NCI-H524 (cell line): ENCODE results near the gene SMLR1.
"Not testable (repeated sequence)": the region's sequence is repeated elsewhere in the genome, so short reads cannot be mapped to it uniquely, and the experiment has no call there.

Experiments
- DNase-seq, 2 experiments: peaks; one replicate each; lab custom pipeline; 2025; lab: John Stamatoyannopoulos, UW

SMLR1 gene

DNA sequence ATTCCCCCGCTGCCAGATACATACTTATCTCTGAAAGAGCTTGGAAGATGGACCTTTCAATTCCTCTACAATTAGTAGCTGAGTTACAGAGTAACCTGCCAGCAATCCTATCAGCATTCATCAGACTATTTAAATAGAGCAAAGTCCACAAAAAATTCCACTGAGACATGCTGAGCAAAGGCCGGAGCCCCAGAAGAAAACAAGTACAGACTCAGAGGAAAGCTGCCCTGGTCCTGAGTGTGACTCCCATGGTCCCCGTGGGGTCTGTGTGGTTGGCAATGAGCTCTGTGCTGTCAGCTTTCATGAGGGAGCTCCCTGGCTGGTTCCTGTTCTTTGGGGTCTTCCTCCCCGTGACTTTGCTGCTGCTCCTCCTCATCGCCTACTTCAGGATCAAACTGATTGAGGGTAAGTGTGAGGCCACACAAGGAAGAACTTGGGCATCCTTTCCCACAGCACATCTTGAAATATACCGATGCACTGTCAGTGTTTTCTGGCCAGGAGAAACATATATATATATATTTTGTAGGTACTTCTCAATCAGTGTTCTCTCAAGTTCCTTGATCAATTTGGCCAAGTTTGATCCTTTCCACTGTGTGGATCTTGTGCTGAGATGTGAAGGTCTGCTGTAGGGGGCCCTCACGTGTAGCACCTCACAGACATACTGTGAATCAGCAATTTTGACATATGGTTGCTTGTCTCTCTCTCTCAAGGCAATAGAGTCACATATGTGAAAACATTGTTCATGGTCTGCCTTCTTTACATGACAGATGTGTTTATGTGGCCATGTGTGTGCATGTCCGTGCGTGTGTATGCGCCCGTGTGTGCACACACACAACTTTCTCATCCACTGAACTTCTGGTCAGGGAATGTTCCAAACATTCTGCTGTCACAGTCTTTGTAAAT, at the start of gene SMLR1:
Gene SMLR1 (plus strand): TSS at position 160 of the 903 bp plus-strand sequence. CDS start 8 bp downstream, at position 168.
- no peak for DNase-seq

DNA sequence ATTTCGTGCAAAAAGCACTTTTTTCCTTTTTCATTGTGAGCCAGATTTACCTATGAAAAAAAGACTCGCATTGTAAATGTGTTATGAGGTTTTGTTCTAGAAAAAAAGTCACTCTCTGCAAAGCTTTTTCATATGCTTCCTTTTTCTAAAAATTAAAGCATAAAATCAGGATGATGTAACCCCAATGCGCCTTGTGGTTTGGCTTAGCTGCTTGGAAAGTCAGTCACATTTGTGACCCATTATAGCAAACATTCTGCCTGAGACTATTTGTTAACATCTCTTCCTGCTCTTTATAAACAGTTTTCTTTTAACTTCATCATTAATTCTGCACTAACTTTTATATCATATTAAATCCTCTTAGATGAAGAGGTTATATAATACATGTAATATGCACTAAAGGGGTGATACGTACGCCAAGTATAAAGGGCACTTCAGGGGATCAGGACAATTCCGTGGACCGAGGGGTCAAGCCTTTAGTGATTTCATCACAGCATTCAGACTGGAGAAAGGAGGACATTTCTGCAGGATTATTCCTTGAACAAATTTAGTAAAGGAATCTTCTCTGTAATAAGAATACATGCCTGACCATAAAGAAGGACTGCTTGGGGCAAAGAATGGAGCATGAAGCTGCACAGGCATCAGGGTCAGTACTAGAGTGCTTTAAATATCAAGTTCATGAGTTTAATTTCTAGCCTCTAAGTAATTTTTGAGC, 48.1 kb upstream of the SMLR1 start:
- DNase-seq = no peak

DNA sequence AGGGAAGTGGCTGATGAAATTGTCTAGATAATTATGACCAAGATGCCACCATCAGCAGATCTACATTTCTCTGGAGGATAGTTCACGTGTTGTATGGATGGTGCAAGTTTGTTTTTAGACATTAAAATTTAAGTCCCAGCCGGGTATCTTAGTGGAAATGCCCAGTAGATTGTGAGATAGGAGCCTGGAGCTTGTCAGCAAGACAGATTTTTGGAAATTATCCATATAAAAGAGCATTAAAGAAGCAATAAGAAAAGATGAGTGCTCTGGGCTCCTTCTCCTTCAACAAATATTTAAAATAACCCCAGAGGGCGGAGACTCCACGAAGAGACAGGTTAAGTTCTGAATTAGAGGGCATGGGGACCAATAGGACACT, 47.6 kb upstream of the SMLR1 start:
- DNase-seq = no peak

DNA sequence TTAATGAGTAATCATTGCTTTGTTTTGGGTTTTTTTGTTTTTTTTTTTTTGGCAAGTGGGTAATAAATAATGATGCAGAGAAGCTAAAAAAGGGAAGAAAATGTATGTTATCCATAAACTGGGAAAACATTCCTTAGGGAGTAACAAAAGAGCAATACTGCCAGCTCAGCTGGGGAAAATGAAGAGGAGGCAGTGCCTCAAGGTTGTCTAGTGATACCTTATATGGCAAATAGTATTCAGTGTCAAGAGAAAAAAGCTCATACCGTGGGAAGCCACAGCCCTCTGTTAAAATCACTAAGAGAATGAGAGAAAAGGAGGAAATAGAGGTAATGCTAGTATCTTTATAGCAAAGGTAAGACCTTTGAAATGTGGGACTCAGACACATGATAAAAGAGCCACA, 47.1 kb upstream of the SMLR1 start:
- DNase-seq = no peak

DNA sequence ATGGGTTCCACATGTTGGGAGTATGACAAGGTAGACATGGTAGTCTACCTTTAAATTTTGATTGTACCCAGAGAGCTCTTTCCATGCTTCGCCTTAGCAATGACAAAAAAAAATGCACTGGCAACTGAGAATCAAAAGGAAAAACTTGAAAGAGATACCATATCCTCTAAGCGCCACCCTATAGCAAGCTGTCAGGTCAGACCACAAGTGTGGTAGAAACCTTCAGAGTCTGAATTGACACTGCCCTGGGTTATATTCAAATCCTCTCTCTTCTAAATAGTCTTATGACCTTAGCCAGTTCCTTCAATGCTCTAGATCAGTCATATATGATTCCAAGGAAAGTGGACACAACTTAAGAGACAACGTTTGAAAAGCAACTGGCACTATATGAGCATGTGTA, 45.6 kb upstream of the SMLR1 start:
- DNase-seq = no peak

DNA sequence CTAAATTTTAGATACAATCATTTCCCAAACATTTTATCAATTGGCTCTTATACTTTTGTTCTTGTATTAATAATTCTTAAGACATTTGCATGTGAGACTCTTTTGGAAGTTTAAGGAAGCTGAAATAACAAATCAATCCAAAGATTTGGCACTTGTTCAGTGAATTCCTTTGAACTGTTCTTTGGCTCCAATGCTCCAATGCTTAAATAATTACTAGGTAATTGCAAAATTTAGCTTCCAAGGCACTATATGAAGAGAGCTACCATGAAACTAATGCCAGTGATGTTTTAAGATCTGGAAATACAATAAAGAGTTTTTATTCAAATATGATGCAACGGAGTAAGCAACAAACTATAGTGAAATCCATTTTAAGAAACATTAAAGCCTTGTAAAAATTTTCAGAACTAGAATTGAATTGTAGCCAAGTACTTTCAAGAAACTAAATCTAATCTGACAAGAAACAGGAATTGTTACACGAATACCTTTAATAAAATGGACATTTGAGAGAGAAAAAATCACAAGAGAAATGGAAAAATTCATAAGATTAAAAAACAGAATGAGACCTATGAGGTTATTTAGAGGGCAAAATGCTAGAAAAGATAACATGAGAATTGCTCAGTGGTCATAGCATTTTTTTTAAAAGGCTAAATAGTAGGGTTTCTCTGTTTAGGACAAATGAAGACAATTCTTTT, 43.6 kb upstream of the SMLR1 start:
- DNase-seq = no peak

DNA sequence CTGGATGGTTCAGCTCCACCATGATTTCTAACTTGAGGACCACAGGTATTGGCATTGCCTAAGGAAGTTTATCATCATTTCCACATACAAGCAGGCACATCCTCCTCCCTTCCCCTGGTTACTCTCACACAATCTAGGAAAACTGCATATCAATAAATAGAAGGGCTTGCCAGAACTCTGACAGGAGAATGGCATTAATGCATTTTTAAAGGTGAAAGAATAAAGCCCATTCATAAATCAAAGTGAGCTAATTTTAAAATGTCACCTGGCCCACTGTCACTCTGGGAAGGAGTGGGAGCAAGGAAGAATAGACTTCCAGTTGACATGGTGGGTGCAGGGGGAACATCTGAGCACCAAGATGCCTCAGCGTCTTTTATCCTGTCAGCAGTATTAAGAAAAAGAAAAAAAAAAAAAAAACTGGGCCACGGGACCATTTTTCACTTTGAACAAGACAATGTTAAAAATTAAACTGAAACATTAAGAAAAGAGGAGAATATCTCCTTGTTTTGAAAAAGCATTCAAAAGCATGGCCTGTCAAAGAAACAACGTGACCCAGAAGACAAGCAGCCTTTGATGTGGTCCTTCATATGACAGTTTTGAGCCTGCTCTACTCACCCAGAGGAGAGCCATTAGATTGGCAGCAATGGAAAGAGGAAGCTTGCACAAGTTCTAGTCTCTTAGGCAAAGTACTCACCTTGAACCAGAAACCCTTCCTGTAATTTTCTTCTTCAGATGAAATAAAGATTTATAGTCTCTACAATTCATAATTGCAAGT, 39.3 kb upstream of the SMLR1 start:
- no peak for DNase-seq

DNA sequence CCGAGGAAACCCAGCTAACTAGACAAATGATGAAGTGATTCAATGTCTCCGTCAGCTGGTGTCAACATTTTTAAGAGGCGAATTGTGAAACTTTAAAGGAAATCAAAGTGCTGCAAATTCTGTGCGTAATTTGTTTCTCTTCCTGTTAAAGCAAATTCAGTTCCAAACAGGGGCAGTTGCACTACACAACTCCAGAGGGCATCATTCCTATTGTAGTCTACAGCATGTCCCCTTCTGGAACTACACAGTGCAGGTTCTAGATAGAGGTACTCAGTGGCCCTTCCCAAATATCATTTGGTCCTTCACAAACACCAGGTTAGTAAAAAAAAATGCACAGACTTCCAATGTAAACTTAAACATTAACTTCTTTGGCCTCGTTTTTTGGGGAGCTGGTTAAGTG, 38.3 kb upstream of the SMLR1 start:
- DNase-seq = no peak

DNA sequence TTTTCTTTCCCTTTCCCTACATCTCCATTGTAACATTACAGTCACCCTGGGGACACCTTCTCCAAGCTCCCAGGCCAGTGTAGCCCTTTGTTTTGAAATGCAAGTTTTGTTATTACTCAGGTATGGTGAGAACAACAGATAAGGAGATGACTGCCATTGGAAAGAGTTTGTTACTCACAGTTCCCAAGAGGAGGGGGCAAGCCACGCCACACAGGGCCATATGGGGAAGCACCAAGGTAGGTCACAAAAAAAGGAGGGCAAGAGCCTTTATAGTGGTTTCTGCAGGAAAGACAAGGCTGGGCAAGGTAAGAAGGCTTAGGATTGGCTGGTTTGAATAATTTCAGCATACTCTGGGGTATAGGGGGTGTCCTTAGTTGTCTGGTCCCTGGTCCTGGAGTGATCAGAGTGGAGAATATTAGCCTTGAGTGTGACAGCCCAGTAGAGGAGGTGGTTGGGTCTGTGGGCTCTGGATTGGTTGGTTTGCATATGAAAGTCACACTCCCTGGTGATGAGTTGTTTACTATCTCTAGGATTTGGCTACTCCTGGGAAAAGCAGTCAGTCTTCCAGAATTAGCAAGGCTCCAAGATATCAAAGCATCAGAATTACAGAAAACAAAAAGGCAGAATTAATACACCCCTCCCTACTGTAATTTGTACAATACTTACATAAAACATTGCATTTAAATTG, 33.1 kb upstream of the SMLR1 start:
- no peak for DNase-seq

DNA sequence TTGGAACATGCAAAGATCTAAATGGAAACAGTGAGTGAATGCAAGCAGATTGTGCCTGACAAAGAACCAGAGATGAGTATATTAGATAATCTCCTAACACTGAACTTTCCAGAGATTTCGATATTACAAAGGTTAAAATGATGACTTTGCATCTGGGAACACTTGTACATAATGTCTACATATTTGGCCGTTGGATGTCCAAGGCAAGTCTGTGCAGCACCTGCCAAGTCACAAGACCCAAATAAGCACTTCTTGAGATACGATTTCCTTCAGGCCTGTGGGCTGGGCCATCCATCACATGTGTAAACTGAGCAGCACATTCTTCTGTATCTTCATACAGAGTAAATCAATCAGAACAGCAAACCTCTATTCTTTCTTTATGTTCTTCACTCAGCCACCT, 32.5 kb upstream of the SMLR1 start:
- no peak for DNase-seq

DNA sequence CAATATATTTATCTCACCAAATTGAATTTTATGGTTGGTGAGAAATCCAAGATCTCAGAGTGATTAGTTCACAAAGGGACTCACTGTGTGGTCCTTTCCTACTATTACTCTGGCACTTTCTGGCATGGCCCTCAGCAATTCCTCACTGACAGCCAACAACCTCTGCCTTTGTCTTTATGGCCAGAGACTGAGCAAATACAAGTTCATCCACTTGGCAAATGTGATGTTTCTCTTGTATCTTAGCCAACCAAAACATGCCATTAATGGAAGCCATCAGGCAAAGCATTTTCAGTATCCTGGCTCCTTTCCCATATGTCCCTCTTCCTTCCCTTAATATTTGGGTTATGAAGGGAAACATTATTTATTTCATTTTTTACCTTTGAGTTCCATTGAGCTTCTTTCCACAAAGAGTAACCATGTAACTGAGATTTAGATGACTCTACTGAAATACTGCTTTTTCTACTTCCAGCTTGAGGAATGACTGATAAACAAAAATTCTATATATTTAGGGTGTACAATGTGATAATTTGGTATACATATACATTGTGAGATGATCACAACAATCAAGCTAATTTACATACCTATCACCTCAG, 30.8 kb upstream of the SMLR1 start:
- no peak for DNase-seq

DNA sequence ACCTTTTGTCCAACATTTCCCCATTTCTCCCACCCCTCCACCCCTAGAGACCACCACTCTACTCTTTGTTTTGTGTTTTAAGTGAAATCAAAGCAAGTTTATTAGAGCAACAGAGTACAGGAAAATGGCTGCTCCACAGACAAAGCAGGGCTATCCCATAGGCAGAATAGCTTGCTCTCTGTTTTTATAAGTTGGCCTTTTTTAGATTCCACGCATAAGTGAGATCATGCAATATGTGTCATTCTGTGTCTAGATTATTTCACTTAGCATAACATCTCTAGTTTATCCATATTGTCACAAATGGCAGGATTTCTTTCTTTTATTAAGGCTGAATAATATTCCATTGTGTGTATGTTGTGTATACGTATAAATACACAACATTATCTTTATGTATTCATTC, 30.1 kb upstream of the SMLR1 start:
- DNase-seq = no peak

DNA sequence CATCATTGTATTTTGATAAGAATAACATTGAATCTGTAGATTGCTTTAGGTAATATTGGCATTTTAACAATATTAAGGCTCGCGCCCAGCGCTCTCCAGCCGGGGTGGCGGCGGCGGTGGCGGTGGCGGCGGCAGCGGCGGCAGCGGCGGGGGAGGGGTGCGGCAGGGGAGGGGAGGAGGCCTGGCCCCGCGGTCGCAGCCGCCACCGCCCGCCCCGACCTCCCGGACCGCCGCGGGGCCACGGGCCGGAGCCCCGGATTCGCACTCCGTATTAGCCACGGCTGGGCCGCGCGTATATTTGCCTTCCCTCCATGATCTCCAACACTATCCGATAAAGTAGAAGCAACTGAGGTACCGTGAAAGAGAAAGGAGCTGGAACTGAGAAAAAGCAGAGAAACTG, 25.8 kb upstream of the SMLR1 start:
- DNase-seq = not testable (repeated sequence)

DNA sequence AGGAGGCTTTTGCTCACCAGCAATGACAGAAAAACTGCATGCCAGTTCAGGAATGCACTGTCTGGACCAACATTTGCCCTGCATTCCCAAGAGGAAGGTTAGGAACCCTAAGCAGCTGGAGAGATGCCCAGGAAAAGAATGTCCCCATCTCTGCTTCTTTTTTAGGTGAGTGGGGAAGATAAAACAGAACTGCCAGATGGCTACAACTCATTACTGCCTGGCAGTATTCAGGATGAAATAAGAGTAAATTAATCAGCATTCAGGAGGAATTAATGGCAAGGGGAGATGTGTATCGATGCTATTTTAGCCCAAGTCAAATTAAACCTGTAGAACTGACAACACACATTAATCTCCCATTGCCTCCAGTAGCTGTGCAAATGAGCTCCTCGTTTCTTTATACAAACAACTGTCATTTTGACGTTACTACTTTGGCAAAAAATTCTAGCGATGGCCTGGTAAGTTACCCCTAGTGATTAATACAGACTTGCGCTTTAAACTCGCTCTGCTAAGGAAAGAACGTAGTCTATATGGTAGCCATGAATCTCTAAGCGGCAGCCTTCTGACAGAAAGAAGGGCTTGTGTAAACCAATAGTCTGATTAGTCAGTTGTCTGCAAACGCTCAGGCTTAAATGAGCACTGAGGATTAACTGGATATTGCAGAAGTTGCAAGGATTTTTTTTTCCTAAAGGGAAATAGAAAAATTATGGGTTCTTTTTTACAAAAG, 16.7 kb upstream of the SMLR1 start:
- peak; percentile 92 to 98 for DNase-seq

DNA sequence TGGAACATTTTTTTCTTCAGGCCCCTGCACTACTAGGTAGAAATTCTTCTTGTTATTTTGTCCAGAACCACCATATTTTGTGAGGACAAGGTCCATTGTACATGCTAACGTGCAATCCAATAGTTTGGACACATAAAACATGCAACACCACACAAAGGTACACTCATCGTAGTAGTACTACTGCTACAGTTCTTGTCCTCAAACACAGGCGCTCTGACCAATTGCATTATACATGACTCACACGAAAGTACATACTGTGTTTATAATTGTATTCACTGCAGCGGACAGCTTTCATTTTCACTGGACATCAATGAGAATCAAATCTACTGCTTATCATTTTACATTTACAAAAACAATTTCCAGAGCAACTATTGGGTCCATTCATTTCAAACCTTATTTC, 15.3 kb upstream of the SMLR1 start:
- no peak for DNase-seq

DNA sequence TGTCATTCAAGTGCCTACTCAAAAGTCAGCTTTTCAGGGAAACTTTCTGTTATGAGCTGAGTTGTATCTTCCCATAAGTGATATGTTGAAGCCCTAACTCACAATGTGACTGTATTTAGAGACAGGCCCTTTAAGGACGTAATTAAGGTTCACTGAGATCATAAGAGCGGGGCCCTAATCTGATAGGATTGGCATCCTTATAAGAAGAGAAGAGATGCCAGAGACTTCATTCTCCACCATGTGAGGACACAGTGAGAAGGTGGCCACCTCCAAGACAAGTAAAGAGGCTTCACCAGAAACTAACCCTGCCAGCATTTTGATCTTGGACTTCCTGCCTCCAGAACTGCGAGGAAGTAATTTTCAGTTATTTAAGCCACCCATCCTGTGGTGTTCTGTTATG, 12.7 kb upstream of the SMLR1 start:
- DNase-seq = no peak

DNA sequence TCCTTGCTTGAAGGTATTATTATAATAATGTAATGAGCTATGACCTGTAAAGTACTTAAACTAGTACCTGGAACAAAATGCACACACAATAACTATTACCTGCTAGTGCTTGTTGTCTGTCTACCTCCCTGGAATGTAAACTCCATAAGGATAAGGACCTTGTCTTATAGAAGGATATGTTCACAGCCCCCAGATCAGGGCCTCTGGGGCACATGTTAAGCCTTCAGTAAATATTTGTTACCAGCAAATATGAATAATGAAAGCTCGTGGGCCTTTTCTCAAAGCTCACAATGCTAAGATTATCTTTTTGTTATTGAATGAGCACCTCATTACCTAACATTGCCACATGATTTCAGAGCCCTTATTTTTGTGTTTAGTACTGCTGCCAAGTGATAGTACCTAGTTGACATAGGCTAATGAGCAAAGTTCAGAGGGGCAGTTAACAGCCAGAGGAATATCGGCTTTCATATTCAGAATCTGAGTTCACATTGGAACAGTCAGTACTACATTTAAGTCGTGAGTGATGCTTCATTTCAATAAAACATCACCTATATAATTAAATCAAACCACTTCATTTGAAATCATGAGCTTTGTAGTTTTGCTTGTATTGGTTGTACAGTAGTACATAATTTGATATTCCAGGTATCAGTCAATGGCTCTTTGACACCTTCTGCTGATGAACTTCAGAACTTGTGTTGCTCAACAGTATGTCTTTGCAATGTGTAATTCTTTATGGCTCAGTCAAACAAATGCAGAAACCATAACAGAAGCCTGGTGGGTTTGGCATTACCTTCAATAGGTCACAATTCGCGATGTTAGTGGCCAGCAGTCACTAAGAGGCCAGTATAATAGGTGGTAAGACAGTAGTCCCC, 11.8 kb upstream of the SMLR1 start:
- DNase-seq = no peak

DNA sequence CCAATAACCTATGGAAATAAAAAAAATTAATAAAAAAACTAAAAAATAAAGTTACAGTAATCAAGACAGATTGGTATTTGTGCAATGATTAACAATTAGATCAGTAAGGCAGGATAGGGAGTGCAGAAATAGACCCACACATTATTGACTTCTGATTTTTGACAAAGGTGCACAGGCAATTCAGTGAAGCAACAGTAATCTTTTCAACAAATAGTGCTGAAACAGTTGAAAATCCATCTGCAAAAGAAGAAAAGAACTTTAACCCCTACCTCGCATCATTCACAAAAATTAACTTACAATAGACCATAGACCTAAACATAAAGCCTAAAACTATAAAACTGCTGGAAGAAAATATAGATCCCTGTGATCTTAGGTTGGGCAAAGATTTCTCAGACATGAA, 4.5 kb upstream of the SMLR1 start:
- DNase-seq = no peak

DNA sequence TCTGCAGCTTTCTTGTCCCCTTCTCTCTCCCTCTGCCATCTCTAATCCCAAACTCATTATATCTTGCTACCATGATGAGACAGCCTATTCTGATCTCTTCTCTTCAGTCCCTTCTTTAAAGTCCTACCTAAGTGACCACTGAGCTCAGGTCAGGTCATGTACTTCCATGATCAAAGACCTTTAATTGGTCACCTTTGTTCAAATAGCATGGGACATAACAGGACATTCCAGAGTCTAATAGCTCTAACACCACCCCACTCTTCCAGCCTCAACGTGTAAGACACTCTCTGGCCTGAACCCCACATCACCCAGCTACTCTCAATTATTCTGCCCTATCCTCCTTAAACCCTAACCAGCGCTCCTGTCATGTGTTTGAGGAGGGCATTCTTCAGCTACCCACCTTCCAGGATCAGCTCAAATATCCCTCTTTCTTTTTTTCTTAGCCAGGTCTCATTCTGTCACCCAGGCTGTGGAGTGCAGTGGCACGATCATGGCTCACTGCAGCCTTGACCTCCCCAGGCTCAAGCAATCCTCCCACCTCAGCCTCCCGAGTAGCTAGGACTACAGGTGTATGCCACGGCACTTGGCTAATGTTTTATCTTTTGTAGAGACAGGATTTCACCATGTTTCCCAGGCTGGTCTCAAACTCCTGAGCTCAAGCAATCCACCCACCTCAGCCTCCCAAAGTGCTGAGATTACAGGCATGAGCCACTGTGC, 2.1 kb upstream of the SMLR1 start:
- DNase-seq = no peak
